ENCODE measurements around the gene SP5. TPM values are rescaled to one million over a fixed set of nuclear protein-coding genes. Genes with fewer than 3 reads are reported as not detected.

The SP5 gene
- total RNA-seq, 1 experiment from 2014 or later, result 0.47 TPM

GRCh38 chr2:170742000-170742399 lies 26.9 kb downstream of the SP5 start:
- no peak for DNase-seq
- ATAC-seq, result no peak
- Histone ChIP-seq H3K9me2 (replicated peaks; ENCODE audit: low read length) (no peaks in the 10 kb centered on the region), H3K36me3 (ENCODE audit: low read depth, low read length) (no peaks in the 10 kb centered on the region), H3K4me1 (ENCODE audit: insufficient read depth, low read length) (peaks cover 28% of the 10 kb centered on the region), H3K27ac (ENCODE audit: low read length) (no peak overlapping the region), H3K9me3 (ENCODE audit: low read length) (no peaks in the 10 kb centered on the region), H2AFZ (ENCODE audit: low read length) (no peak overlapping the region), H4K20me1 (ENCODE audit: low read length) (no peaks in the 10 kb centered on the region), H3F3A (ENCODE audit: low read length, unreplicated experiment) (peaks cover 8% of the 10 kb centered on the region), H3K27me3 (ENCODE audit: low read length) (no peaks in the 10 kb centered on the region), H3K4me3 (ENCODE audit: low read length) (no peak overlapping the region), H3K9ac (ENCODE audit: low read length) (no peak overlapping the region), H3K79me2 (ENCODE audit: low read length) (no peaks in the 10 kb centered on the region), H3K4me2 (ENCODE audit: low read length) (no peak overlapping the region)
- POLR2A ChIA-PET (ENCODE audit: unreplicated experiment), result no interaction called here
- BruUV-seq (replicated peaks), result no TSS peak
- intact Hi-C loops (cut with micrococcal nuclease), result no loop called here
- CTCF ChIA-PET, result no interaction called here
- no peak for TF ChIP-seq EZH2 (IDR thresholded peaks at IDR 0.05; ENCODE audit: low read length, unreplicated experiment)
- TF ChIP-seq CTCF (conservative IDR thresholded peaks at IDR 0.05; ENCODE audit: low read depth, low read length), result no peak
- TF ChIP-seq EZH2phosphoT487 (IDR thresholded peaks at IDR 0.05; ENCODE audit: borderline replicate concordance, low read length), result no peak

DNA sequence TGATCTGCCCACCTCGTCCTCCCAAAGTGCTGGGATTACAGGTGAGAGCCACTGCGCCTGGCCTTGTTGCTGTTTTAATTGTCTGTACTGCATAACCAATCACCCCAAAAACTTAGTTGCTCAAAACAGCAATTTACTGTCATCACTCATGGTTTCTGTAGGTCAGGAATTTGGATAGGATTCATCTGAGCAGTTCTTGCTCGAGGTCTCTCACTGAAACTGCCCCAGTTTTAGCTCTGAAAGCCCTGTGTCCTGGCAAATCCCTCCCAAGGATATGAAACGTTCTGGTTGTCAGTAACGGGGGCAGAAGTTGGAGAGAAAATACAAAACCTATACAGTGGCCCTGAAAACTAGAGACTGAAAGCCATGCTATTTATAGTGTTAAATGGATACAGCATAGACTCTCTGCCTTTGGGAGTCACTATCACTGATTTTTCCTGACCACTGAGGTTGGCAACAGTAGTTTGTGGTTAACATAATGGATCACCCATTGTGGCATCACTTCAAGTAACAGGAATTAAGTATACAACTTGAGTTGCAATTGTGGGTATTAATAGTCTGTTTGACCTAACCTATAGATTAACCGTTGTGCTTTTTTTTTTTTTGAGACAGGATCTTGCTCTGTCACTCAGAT lies 27.9 kb downstream of the SP5 start:
- Histone ChIP-seq H3K79me2 (ENCODE audit: low read length) (no peaks in the 10 kb centered on the region), H3K4me3 (ENCODE audit: low read length) (no peak overlapping the region), H4K20me1 (ENCODE audit: low read length) (no peaks in the 10 kb centered on the region), H3F3A (ENCODE audit: low read length, unreplicated experiment) (peaks cover 8% of the 10 kb centered on the region), H3K4me2 (ENCODE audit: low read length) (no peak overlapping the region), H3K9me2 (replicated peaks; ENCODE audit: low read length) (no peaks in the 10 kb centered on the region), H3K4me1 (ENCODE audit: insufficient read depth, low read length) (peaks cover 28% of the 10 kb centered on the region), H3K9ac (ENCODE audit: low read length) (no peak overlapping the region), H3K27me3 (ENCODE audit: low read length) (no peaks in the 10 kb centered on the region), H3K36me3 (ENCODE audit: low read depth, low read length) (no peaks in the 10 kb centered on the region), H3K27ac (ENCODE audit: low read length) (no peak overlapping the region), H2AFZ (ENCODE audit: low read length) (no peak overlapping the region), H3K9me3 (ENCODE audit: low read length) (no peaks in the 10 kb centered on the region)
- ATAC-seq (no peak), DNase-seq (no peak)
- no peak for TF ChIP-seq EZH2phosphoT487 (IDR thresholded peaks at IDR 0.05; ENCODE audit: borderline replicate concordance, low read length)
- no peak for TF ChIP-seq EZH2 (IDR thresholded peaks at IDR 0.05; ENCODE audit: low read length, unreplicated experiment)
- TF ChIP-seq CTCF (conservative IDR thresholded peaks at IDR 0.05; ENCODE audit: low read depth, low read length), result no peak
- BruUV-seq (replicated peaks), result no TSS peak
- intact Hi-C loops (cut with micrococcal nuclease), result no loop called here
- ChIA-PET CTCF (no interaction called here), POLR2A (ENCODE audit: unreplicated experiment) (no interaction called here)

- ChIA-PET POLR2A (ENCODE audit: unreplicated experiment) (no interaction called here), CTCF (no interaction called here)
- H3K79me2 ChIP-seq (ENCODE audit: low read length), result no peaks in the 10 kb centered on the region
- no peak overlapping the region for H3K27ac ChIP-seq (ENCODE audit: low read length)
- peaks cover 21% of the 10 kb centered on the region for H3K4me1 ChIP-seq (ENCODE audit: insufficient read depth, low read length)
- ATAC-seq (no peak), DNase-seq (no peak)
- no peaks in the 10 kb centered on the region for H3K9me2 ChIP-seq (replicated peaks; ENCODE audit: low read length)
- no peak overlapping the region for H2AFZ ChIP-seq (ENCODE audit: low read length)
- H3K9me3 ChIP-seq (ENCODE audit: low read length), result no peaks in the 10 kb centered on the region
- H3K36me3 ChIP-seq (ENCODE audit: low read depth, low read length), result no peaks in the 10 kb centered on the region
- H3K27me3 ChIP-seq (ENCODE audit: low read length), result no peaks in the 10 kb centered on the region
- peaks cover 5% of the 10 kb centered on the region for H3F3A ChIP-seq (ENCODE audit: low read length, unreplicated experiment)
- intact Hi-C loops (cut with micrococcal nuclease), result no loop called here
- no peak overlapping the region for H3K4me2 ChIP-seq (ENCODE audit: low read length)
- H3K4me3 ChIP-seq (ENCODE audit: low read length), result no peak overlapping the region
- H3K9ac ChIP-seq (ENCODE audit: low read length), result no peak overlapping the region
- no TSS peak for BruUV-seq (replicated peaks)
- no peak for TF ChIP-seq EZH2 (IDR thresholded peaks at IDR 0.05; ENCODE audit: low read length, unreplicated experiment)
- TF ChIP-seq CTCF (conservative IDR thresholded peaks at IDR 0.05; ENCODE audit: low read depth, low read length), result no peak
- TF ChIP-seq EZH2phosphoT487 (IDR thresholded peaks at IDR 0.05; ENCODE audit: borderline replicate concordance, low read length), result no peak
- no peaks in the 10 kb centered on the region for H4K20me1 ChIP-seq (ENCODE audit: low read length)
Measured at GRCh38 chr2:170743530-170744239, 28.5 kb downstream of the SP5 start.
